GM12878 (cell line): Measurements from ENCODE around the gene FADD. TPM values are rescaled to one million over a fixed set of nuclear protein-coding genes. Genes with fewer than 3 reads are reported as not detected.
A peak's percentile ranks its signal among the peaks of the same experiment; 100 is the strongest.

ENCODE experiments used
- ATAC-seq: fragments of 200-7000 bp; cut with Tn5 transposase; 3 replicates; pipeline ENCODE4 v1.9.1; 2020; ENCODE audit warnings: mild to moderate bottlenecking, moderate library complexity
- BruUV-seq: library from RNA; stranded (reverse); fragments of 400-500 nt; replicated peaks from 2 replicates; lab custom pipeline; 2021; lab: Mats Ljungman, UMichigan
- CTCF ChIA-PET: fragments of 300-600 bp; sonication (Branson Sonifier 250); formaldehyde crosslinking; extraction: SDS; loops from one replicate; lab custom pipeline; 2021; ENCODE audit warnings: inconsistent platforms; lab: Yijun Ruan, JAX
- POLR2A ChIA-PET: fragments of 350-600 bp; formaldehyde crosslinking; extraction: SDS; loops from one replicate; lab custom pipeline; 2021; ENCODE audit warnings: inconsistent platforms; lab: Charles Lee
- RAD21 ChIA-PET: fragments of 300-600 bp; sonication (Branson Sonifier 250); formaldehyde crosslinking; loops from one replicate; lab custom pipeline; 2023; ENCODE audit warnings: antibody characterized with exemption; ENCODE audit not compliant: unreplicated experiment; lab: Charles Lee
- SMC1A ChIA-PET: fragments of 300-600 bp; sonication (Branson Sonifier 250); formaldehyde crosslinking; loops from one replicate; lab custom pipeline; 2023; ENCODE audit not compliant: unreplicated experiment, uncharacterized antibody; lab: Charles Lee
- DNase-seq: peaks from one replicate; pipeline ENCODE4 v3.0.0-alpha.2; 2011; ENCODE audit warnings: low read depth, low spot score
- FAIRE-seq: peaks from 3 replicates; lab custom pipeline; 2011; peaks lifted over from hg19 to GRCh38; lab: Jason Lieb, UNC
- H2AFZ ChIP-seq: 2 replicates; pipeline ENCODE4 v1.6.0; 2011; ENCODE audit warnings: low read depth, low read length, control low read depth; ENCODE audit not compliant: control insufficient read depth
- H3K27ac ChIP-seq: 2 replicates; pipeline ENCODE4 v1.5.1; 2011; ENCODE audit warnings: control low read depth; ENCODE audit not compliant: control insufficient read depth, insufficient read depth
- H3K27me3 ChIP-seq, 2 experiments: replicated peaks in 1 of 2; 2 replicates each; pipeline versions ENCODE4 v1.6.0 to v1.6.1; 2011; ENCODE audit warnings: low read length in 1 of 2; ENCODE audit not compliant: control insufficient read depth in 2 of 2, insufficient read depth in 2 of 2
- H3K36me3 ChIP-seq, 2 experiments: 2 replicates each; pipeline ENCODE4 v1.5.1; 2011; ENCODE audit warnings: low read length in 1 of 2; ENCODE audit not compliant: control insufficient read depth in 2 of 2, insufficient read depth in 2 of 2
- H3K4me1 ChIP-seq: 2 replicates; pipeline ENCODE4 v1.6.1; 2011; ENCODE audit warnings: mild to moderate bottlenecking, low read length, moderate library complexity, mixed read lengths; ENCODE audit not compliant: control insufficient read depth, insufficient read depth
- H3K4me2 ChIP-seq: 2 replicates; pipeline ENCODE4 v1.6.0; 2011; ENCODE audit warnings: control low read depth; ENCODE audit not compliant: control insufficient read depth, insufficient read depth
- H3K4me3 ChIP-seq: fragments of 200-600 bp; sonication (generic); 2 replicates; pipeline ENCODE4 v1.5.1; 2016
- H3K79me2 ChIP-seq: 2 replicates; pipeline ENCODE4 v1.6.0; 2011; ENCODE audit warnings: low read length; ENCODE audit not compliant: control insufficient read depth, insufficient read depth
- H3K9ac ChIP-seq: 2 replicates; pipeline ENCODE4 v1.8.0; 2011; ENCODE audit warnings: low read length, control low read depth, mixed read lengths; ENCODE audit not compliant: control insufficient read depth, insufficient read depth
- H3K9me3 ChIP-seq: replicated peaks from 3 replicates; pipeline ENCODE4 v1.5.1; 2011; ENCODE audit warnings: mild to moderate bottlenecking, low read length; ENCODE audit not compliant: control insufficient read depth, insufficient read depth
- H4K20me1 ChIP-seq: 2 replicates; pipeline ENCODE4 v1.6.0; 2011; ENCODE audit not compliant: control insufficient read depth, insufficient read depth
- BCL11A ChIP-seq: IDR thresholded peaks from 2 replicates; pipeline ENCODE4 v1.6.1; 2011; ENCODE audit warnings: low read depth, low read length
- FOXM1 ChIP-seq: IDR thresholded peaks from 2 replicates; pipeline ENCODE4 v1.6.1; 2012; ENCODE audit warnings: low read depth, mild to moderate bottlenecking, inconsistent platforms, low read length, moderate library complexity
- HDAC6 ChIP-seq: fragments of 200-600 bp; sonication (generic); IDR thresholded peaks from one replicate; pipeline ENCODE4 v1.8.0; 2017; ENCODE audit warnings: antibody characterized with exemption; ENCODE audit not compliant: unreplicated experiment
- KLF5 ChIP-seq: fragments of 450-650 bp; IDR thresholded peaks from 2 replicates; pipeline ENCODE4 v1.6.1; 2014; ENCODE audit warnings: mild to moderate bottlenecking; ENCODE audit not compliant: partially characterized antibody
- MTA3 ChIP-seq: IDR thresholded peaks from 2 replicates; pipeline ENCODE4 v1.6.1; 2012; ENCODE audit warnings: low read length, inconsistent platforms, borderline replicate concordance
- NR2F1 ChIP-seq: fragments of 450-650 bp; conservative IDR thresholded peaks from 2 replicates; pipeline ENCODE4 v1.6.1; 2017; ENCODE audit warnings: mild to moderate bottlenecking
- PAX5 ChIP-seq: IDR thresholded peaks from 2 replicates; pipeline ENCODE4 v1.6.1; 2011; ENCODE audit warnings: low read depth, low read length, borderline replicate concordance
- POLR2AphosphoS2 ChIP-seq: IDR thresholded peaks from 2 replicates; pipeline ENCODE4 v1.6.1; 2011; ENCODE audit warnings: low read depth, mild to moderate bottlenecking, low read length, improper control_type of control experiment, moderate library complexity
- RAD21 ChIP-seq: IDR thresholded peaks from 2 replicates; pipeline ENCODE4 v1.6.1; 2011; ENCODE audit warnings: mild to moderate bottlenecking, low read depth, low read length, moderate library complexity; ENCODE audit not compliant: insufficient read depth
- ZNF384 ChIP-seq: IDR thresholded peaks from 2 replicates; pipeline ENCODE4 v1.6.1; 2012; ENCODE audit warnings: low read depth, mild to moderate bottlenecking, low read length, improper control_type of control experiment, borderline replicate concordance
- WGBS: methylation state at CpG from one replicate; pipeline ENCODE4 v1.1.6; 2016; ENCODE audit warnings: low lambda C conversion rate; ENCODE audit not compliant: insufficient replicate concordance, insufficient coverage; ENCODE audit errors: missing lambda C conversion rate; 5-methylcytosine and 5-hydroxymethylcytosine counted together
- in situ Hi-C: fragments of 300-500 bp; cut with MboI; formaldehyde crosslinking; loops from 9 replicates; pipeline ENCODE4 v1.14.3; 2018; ENCODE audit warnings: mixed read lengths
- intact Hi-C: fragments of 100-400 bp; cut with micrococcal nuclease; formaldehyde crosslinking; loops from one replicate; pipeline ENCODE4 v1.14.2; 2022; ENCODE audit not compliant: unreplicated experiment
- polyA plus RNA-seq, 11 experiments: library from polyadenylated mRNA; depleted of rRNA in 4 of 11; unstranded in 6 of 11; stranded (reverse) in 5 of 11; fragments of >200 nt; fragmentation: Nextera tagmentation in 4 of 11; fragmentation: Illumina TruSeq in 1 of 11; extraction: Ambion mirVana in 4 of 11; extraction: Trizol in 1 of 11; gene quantifications; 1 replicate in 1 of 11; 2 replicates in 10 of 11; pipeline versions ENCODE4 v1.2.1 to v1.2.3, GENCODE V29; 2011 to 2016; ENCODE audit warnings: inconsistent platforms in 2 of 11, missing spikeins in 2 of 11, low read depth in 1 of 11
- total RNA-seq, 4 experiments: library from RNA; depleted of rRNA in 3 of 4; stranded (reverse); fragments of >200 nt in 3 of 4; fragmentation: Illumina TruSeq in 1 of 4; extraction: Trizol in 1 of 4; gene quantifications; 2 replicates each; pipeline versions ENCODE4 v1.2.1 to v1.2.3, GENCODE V29; 2013 to 2021
- TF ChIP-seq, protein P1 (sequence below): IDR thresholded peaks from 2 replicates; pipeline ENCODE4 v1.6.1; 2012; ENCODE audit warnings: low read depth, low read length, improper control_type of control experiment
- TF ChIP-seq, protein P2 (sequence below): fragments of 450-650 bp; IDR thresholded peaks from 2 replicates; pipeline ENCODE4 v1.6.1; 2017; ENCODE audit warnings: mild to moderate bottlenecking, low read depth, inconsistent platforms; ENCODE audit not compliant: poor library complexity, severe bottlenecking
- TF ChIP-seq, protein P3 (sequence below): IDR thresholded peaks from 2 replicates; pipeline ENCODE4 v1.6.1; 2011; ENCODE audit warnings: low read depth, low read length, improper control_type of control experiment, borderline replicate concordance

The FADD gene
- total and polyA plus RNA-seq, 10 of the 15 experiments (the other 5 are each of a cell fraction or from before 2014, with no cell fraction given) = 0.32 to 38.7 (median 21.8) TPM

DNA sequence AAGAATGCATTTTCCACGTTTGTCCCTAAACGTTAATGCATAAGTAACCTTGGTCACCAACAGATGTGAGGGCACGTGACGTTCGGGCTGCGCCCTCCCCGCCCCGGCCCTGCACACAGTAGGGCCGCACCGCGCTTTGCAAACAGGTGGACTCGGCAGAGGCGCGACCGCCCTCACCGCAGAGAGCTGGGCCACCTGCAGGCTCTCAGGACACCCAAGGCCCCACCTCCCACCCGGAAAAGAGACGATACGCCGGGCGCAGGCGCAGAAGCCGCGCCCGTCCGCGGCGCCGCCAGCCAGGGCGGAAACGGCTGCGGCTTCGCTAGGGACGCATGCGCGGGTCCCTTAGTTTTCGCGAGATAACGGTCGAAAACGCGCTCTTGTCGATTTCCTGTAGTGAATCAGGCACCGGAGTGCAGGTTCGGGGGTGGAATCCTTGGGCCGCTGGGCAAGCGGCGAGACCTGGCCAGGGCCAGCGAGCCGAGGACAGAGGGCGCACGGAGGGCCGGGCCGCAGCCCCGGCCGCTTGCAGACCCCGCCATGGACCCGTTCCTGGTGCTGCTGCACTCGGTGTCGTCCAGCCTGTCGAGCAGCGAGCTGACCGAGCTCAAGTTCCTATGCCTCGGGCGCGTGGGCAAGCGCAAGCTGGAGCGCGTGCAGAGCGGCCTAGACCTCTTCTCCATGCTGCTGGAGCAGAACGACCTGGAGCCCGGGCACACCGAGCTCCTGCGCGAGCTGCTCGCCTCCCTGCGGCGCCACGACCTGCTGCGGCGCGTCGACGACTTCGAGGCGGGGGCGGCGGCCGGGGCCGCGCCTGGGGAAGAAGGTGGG lies at the start of gene FADD (continued):
- TF ChIP-seq, protein P1, sequence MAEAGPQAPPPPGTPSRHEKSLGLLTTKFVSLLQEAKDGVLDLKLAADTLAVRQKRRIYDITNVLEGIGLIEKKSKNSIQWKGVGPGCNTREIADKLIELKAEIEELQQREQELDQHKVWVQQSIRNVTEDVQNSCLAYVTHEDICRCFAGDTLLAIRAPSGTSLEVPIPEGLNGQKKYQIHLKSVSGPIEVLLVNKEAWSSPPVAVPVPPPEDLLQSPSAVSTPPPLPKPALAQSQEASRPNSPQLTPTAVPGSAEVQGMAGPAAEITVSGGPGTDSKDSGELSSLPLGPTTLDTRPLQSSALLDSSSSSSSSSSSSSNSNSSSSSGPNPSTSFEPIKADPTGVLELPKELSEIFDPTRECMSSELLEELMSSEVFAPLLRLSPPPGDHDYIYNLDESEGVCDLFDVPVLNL = no peak
- TF ChIP-seq MTA3 = no peak
- peak; percentile 52; the same call in 1 of the 2 replicates for TF ChIP-seq PAX5
- TF ChIP-seq, all 136 proteins: peak for 44

DNA sequence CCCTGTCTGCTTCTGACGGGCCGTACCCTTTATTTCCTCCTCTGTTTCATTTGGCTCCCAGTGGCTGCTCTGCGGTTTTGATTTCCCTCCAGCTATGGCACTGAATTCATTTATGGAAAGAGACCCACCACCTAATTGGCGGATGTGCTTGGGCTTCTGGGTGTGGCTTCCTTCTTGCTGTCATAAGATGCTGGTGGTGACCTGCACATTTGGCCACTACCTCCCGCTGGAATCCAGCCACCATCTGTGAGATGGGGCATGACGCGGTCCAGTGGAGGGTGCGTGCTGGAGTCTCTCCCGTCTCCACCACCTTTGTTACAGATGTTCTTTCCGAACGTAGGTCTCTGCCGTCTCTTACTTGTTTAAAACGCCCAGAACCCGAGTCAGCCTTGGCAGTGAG lies 47.7 kb upstream of the FADD start:
- no peaks in the 10 kb centered on the region for H3K9me3 ChIP-seq
- no peak overlapping the region for H2AFZ ChIP-seq
- SMC1A ChIA-PET = no interaction called here
- WGBS = 53% methylated on average over 14 of the region's 14 CpGs
- H3K4me1 ChIP-seq = no peaks in the 10 kb centered on the region
- no peaks in the 10 kb centered on the region for H3K36me3 ChIP-seq
- DNase-seq (no peak), FAIRE-seq (no peak), ATAC-seq (no peak)
- in situ Hi-C loops = no loop called here
- no TSS peak for BruUV-seq
- intact Hi-C loops = no loop called here
- no peaks in the 10 kb centered on the region for H4K20me1 ChIP-seq
- CTCF ChIA-PET = interaction anchor here (0.6 kb wide), 1 partner anchor 689 kb away, joined by 4 read pairs; no protein-coding TSS in a partner anchor
- no peaks in the 10 kb centered on the region; a peak in 1 of 4 replicates for H3K27me3 ChIP-seq
- POLR2A ChIA-PET = interaction anchor here (0.8 kb wide), 1 partner anchor 20 kb away, joined by 3 read pairs; no protein-coding TSS in a partner anchor
- no peak overlapping the region for H3K4me2 ChIP-seq
- no peak overlapping the region for H3K9ac ChIP-seq
- RAD21 ChIA-PET = no interaction called here
- H3K27ac ChIP-seq = no peak overlapping the region
- no peak overlapping the region for H3K4me3 ChIP-seq
- TF ChIP-seq RAD21 = no peak
- TF ChIP-seq ZNF384 = no peak
- no peak for TF ChIP-seq POLR2AphosphoS2
- TF ChIP-seq BCL11A = no peak
- TF ChIP-seq KLF5 = no peak
- TF ChIP-seq, protein P2, sequence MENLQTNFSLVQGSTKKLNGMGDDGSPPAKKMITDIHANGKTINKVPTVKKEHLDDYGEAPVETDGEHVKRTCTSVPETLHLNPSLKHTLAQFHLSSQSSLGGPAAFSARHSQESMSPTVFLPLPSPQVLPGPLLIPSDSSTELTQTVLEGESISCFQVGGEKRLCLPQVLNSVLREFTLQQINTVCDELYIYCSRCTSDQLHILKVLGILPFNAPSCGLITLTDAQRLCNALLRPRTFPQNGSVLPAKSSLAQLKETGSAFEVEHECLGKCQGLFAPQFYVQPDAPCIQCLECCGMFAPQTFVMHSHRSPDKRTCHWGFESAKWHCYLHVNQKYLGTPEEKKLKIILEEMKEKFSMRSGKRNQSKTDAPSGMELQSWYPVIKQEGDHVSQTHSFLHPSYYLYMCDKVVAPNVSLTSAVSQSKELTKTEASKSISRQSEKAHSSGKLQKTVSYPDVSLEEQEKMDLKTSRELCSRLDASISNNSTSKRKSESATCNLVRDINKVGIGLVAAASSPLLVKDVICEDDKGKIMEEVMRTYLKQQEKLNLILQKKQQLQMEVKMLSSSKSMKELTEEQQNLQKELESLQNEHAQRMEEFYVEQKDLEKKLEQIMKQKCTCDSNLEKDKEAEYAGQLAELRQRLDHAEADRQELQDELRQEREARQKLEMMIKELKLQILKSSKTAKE = no peak
- no peak for TF ChIP-seq HDAC6
- TF ChIP-seq, protein P3, sequence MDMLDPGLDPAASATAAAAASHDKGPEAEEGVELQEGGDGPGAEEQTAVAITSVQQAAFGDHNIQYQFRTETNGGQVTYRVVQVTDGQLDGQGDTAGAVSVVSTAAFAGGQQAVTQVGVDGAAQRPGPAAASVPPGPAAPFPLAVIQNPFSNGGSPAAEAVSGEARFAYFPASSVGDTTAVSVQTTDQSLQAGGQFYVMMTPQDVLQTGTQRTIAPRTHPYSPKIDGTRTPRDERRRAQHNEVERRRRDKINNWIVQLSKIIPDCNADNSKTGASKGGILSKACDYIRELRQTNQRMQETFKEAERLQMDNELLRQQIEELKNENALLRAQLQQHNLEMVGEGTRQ = no peak
- no peak for TF ChIP-seq FOXM1
- TF ChIP-seq NR2F1 = no peak
- TF ChIP-seq, all 136 proteins: peak for 0
- H3K79me2 ChIP-seq = no peaks in the 10 kb centered on the region
